DMS 273 (cell line): ENCODE results near the gene FRMPD1.
"Not testable (repeated sequence)": the region's sequence is repeated elsewhere in the genome, so short reads cannot be mapped to it uniquely, and the experiment has no call there.

Source experiments
- DNase-seq: peaks from one replicate; lab custom pipeline; 2025; ENCODE audit not compliant: unreplicated experiment; lab: John Stamatoyannopoulos, UW

Gene FRMPD1, protein sequence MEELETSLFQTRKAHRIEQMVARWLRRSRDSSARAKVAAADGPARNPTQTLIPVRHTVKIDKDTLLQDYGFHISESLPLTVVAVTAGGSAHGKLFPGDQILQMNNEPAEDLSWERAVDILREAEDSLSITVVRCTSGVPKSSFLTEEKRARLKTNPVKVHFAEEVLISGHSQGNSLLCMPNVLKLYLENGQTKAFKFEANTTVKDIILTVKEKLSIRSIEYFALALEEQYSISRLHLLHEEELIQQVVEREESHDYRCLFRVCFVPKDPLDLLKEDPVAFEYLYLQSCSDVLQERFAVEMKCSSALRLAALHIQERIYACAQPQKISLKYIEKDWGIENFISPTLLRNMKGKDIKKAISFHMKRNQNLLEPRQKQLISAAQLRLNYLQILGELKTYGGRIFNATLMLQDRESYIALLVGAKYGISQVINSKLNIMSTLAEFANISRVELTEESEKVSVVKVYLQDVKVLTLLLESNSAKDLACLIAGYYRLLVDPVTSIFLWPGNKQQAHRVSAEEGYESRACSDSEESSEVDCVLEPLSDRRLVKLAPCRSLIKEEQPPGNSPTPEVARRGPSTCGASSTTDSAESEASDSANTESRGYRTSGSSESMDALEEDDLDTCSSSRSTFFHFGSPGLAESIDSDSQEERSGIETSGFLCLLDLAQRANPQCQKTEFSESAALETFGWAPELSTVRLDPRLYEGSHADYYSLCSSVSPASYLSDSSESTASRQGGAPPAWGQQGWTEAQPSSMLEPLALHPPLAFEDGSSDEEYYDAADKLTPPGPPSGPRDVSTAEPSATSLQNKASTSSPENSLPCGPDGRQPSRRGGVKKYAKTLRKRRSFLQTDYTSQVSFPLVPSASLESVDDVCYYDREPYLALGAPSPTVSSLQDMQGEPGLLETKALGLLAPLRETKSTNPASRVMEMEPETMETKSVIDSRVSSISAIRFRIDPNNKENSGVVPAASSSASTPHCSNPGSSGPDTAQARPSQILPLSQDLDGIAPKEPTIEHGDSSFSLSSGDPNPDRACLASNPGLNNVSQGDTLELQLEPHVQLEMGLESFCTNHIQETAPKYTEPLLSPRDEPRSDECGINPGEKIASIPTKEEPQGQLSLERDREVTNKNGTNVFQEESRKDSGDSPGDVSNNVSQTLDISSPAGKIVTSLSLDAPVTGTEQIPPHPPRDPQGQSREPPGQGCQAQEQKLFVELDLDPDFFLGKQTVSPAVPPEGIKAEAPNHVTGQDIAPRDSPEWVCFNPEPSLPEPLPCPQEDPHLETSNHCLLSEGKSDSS (N-terminal part only)

GRCh38 chr9:37650873-37651768 is at the start of gene FRMPD1:
TSS of gene FRMPD1 (plus strand) at chr9:37650954. CDS start at chr9:37692642, 41,688 bp downstream.
- DNase-seq: peak; percentile 92

DNA sequence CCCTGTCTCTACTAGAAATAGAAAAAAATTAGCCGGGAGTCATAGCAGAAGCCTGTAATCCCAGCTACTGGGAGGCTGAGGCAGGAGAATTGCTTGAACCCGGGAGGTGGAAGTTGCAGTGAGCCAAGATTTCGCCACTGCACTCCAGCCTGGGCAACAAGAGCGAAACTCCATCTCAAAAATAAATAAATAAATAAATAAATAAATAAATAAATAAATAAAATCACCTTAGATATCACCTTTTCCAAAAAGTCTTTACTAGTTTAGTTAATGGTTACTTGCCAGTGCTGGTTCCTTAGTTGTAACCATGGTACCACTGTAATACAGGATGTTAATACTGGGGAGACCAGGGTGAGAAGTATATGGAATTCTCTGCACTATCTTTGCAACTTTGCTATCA is 48.7 kb upstream of the FRMPD1 start:
- not testable (repeated sequence) for DNase-seq

DNA sequence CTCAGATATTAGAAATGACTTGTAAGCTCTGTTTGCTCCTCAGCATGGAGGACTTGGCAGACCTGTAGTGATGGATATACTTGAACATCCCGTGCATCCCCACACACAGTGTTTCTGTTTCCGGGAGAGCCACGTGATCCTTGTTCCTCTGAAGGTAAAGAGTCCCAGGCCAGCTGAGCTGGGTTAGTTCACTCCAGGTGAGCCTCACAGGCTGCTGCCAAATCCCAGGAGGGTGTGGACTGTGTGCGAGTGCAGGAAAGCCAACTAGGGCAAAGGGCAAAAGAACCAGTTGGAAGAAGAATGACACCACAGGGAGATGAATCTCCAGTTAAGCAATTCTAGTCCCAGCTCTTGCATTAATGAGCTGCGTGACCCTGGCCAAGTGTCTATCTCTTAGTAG is 47.9 kb upstream of the FRMPD1 start:
- DNase-seq: peak; percentile 28

- DNase-seq: no peak
Measured at GRCh38 chr9:37604296-37604695, 46.5 kb upstream of the FRMPD1 start.

DNA sequence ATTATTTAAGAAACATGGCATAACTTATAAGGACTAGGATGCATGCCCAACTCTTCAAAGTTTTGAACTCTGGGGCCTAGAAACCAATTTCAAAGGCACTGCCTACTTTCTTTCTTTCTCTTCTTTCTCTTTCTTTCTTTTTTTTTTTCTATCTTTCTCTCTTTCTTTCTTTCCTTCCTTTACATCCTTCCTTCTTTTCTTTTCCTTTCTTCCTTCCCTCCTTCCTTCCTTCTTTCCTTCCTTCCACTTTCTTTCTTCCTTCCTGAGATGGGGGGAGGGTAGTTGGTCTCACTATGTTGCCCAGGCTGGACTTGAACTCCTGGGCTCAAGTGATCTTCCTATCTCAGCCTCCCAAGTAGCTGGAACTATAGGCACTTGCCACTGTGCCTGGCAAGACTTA is 42.5 kb upstream of the FRMPD1 start:
- DNase-seq: no peak

DNA sequence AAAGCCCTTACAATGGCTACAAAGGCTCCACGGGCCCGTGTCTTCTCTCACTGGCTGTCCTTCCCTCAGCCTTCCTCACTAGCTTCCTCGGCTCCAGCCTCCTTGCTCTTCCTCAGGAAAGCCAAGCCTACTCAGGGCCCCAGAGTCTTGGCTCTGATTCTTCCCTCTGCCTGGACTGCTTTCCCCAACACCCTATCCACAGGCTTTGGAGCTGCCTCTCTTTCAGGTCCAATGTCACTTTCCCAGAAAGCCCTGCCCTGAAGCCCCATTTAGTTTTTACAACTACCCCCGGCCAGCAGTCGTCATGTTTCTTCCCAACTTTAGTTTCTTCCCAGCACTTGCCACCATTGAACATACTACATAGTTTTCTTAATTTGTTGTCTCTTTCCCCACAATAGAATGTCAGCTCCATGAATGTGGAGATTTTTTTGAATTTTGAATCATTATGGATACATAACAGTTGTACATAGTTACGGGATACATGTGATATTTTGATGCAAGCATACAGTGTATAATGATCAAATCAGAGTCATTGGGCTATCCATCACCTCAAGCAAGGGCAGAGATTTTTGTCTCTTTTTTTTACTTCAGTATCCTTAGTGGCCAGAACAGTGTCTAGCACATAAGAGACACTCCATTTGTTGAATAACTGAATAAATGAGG is 40.9 kb upstream of the FRMPD1 start:
- DNase-seq: no peak

- DNase-seq: no peak
Measured at GRCh38 chr9:37611014-37611413, 39.7 kb upstream of the FRMPD1 start.

DNA sequence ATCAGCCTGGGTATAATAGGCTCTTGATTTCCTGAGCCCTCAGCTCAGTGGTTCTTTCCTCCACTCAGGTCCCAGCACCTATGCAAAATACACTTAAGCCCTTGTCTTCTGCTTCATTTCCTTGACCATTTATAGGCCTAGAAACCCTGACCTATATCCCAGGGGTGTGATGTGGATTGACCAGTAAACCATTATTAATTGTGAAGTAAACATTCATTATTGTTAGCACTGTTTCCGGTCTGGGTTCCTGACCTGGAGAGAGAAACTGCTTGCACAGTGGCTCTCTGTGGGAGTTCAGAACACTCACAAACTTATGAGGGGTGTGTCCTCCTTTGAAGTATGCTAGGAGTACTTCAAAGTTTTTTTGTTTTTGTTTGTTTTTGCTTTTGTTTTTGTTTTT is 38.8 kb upstream of the FRMPD1 start:
- DNase-seq: no peak

- DNase-seq: no peak
Measured at GRCh38 chr9:37617161-37617560, 33.6 kb upstream of the FRMPD1 start.

DNA sequence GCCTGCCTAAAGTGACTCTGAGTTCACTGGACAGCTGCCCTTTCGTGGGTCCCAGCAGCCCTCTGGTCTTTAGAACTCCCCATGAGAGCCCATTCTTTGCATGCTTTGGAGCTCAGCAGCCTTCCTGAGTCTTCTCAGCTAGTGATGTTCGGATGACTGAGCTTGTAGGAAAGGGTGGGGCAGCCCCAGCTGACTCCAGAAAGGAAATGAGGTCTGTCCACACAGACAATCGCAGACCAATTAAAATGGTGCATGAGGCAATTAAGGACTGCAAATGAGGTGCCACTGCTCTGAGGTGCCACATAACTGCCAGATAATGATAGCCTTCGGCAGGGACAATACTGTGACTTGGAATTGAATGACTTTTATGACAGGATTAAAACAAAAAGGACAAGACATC is 32.9 kb upstream of the FRMPD1 start:
- no peak for DNase-seq

DNA sequence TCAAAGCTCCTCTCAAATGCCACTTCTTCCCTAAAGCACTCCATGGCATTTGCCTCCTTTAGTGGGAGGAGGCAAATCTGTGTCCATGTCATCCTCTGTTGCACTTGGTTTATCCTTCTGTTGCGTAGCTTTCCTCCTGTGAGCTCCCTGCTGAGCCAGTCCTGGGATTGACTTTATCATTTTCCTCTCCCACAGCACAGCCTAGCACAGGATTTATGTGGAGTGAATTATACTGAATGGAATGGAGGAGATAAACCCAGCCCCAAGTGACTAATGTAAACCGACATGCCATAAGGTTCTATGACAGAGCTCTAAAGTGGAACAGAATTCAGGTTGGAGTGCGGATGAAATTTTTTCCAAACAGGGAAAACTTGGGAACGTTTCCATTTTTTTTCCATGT is 31.9 kb upstream of the FRMPD1 start:
- no peak for DNase-seq

DNA sequence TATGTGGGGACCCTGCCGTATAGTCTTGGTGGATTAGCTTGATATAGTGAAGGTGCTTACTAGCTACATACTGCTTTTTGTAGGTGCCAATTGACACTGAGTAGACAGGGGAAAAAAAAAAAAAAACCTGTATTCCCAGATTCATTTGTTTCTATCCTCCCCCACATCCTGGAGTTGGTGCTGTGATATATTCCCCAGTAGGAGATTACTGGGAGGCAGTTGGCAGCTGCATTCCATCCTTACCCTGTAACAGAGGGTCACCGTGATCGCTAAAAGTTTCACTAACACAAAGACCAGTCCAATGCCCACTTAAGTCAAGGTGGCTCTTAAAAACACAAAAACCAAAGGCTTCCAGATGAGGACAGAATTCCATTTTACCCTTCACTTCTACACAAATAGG is 30.9 kb upstream of the FRMPD1 start:
- no peak for DNase-seq

DNA sequence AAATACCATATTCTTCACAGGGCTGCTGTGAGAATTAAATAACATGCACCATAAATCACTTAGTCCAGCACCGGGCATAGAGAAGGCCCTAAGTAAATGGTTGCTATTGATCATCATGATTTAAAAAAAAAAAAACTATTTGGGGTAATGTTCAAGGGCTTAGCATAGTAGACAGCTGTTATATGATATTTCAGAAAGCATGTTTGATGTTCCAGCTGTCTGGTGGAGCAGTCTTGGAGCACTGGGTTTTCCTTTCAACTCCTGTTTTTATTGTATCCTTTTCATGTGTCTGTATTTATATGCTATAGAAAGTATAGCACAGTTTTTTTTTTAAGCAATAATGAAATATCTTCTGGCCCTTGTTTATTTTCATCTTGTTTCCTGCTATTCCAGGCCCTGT is 30.4 kb upstream of the FRMPD1 start:
- no peak for DNase-seq

DNA sequence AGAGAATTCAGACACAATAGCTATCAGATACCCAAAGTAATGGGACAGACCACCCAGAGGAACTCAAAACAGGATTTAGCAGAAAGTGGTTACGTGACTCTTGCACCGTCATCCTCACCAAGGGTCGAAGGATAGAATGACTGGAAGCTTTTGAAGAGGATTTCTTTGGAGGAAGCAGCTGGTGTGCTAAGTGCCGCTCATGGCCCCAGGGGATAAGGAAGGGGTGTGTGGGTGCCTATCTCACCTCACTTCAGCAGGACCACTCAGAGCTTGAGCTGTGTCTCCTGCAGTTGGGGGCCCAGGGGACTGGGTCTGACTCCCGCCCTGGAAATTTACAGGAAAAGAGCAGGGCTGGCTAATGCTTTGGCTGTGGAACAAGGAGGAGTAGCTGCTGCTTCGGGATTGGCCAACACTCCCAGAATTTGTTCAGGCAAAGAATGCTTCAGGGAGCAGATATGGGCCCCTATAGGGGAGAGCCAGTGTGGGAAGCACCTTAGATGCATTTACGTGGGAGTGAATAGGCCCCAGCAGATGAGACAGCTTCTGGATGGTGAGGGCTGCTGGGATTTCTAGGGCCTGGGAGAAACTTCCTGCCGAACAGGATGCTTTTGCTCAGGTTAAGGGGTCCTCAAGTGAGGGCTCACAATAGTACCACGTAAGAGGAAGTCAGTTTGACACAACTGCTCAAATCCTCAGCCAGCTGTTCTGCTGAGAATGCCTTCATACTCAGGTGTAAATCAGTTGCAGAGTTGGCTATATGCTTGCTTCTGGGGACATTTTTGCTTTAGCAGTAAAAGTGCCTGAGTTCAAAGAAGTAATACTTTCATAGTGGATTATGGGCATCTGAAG is 29.3 kb upstream of the FRMPD1 start:
- no peak for DNase-seq

GRCh38 chr9:37622462-37622861 is 28.3 kb upstream of the FRMPD1 start:
- no peak for DNase-seq

DNA sequence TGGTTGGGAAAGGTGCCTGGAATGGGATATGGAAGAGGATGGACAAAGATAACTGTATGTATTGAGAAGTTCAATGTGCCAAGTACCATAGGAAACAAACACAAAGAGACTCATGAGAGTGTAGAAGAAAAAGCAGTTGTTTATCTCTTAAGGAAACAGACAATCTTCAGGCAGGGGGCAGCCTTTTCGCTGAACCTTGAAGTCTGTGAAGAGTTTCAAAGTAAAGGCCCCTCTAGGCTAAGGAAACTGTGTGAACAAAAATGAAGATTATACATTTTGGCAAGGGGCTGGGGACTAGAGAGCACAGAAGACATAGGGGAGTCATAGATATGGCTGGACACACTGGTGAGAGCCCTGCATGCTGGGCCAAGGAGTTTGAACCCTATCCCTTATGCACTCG is 27.5 kb upstream of the FRMPD1 start:
- no peak for DNase-seq

DNA sequence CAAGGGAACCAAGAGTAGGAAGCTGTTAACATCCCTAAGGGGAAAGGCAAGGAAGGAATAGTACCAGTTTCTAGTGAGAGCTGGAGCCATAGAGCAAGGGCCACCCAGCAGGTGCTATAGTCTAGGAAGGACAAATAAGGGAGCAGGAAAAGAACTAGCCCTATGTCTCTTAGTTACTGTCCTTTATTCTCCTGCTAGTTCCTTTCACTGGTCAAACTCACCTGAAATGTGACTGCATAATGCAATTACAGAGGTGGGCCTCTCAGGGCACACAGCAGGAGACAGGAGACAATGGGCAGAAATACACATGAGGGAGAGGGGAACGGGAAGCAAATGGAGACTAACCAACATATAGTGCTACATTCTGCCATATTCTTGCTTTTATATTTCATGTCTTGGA is 26.7 kb upstream of the FRMPD1 start:
- no peak for DNase-seq

- no peak for DNase-seq
Measured at GRCh38 chr9:37625036-37625757, 25.6 kb upstream of the FRMPD1 start.
